Measurements from ENCODE around the gene HM13.
"Not testable (repeated sequence)": the region's sequence is repeated elsewhere in the genome, so short reads cannot be mapped to it uniquely, and the experiment has no call there.

The HM13 gene

GRCh38 chr20:31572042-31572700 is 57.9 kb downstream of the HM13 start:
- TF ChIP-seq CTCF (IDR thresholded peaks at IDR 0.05; ENCODE audit: insufficient read depth, low read depth, low read length, missing control alignments) = no peak
- no peak for DNase-seq (ENCODE audit: low read depth)
- H3K4me3 ChIP-seq (ENCODE audit: low read length) = no peak overlapping the region

- H3K4me3 ChIP-seq (ENCODE audit: low read length) = peak overlapping the region; percentile 50
- DNase-seq (ENCODE audit: low read depth) = peak; percentile 99
- no peak for TF ChIP-seq CTCF (IDR thresholded peaks at IDR 0.05; ENCODE audit: insufficient read depth, low read depth, low read length, missing control alignments)
These were observed 58.7 kb downstream of the HM13 start for GRCh38 chr20:31572701-31573554.

- no peak for TF ChIP-seq CTCF (IDR thresholded peaks at IDR 0.05; ENCODE audit: insufficient read depth, low read depth, low read length, missing control alignments)
- peak overlapping the region; percentile 50 for H3K4me3 ChIP-seq (ENCODE audit: low read length)
- DNase-seq (ENCODE audit: low read depth) = no peak
These were observed 59.5 kb downstream of the HM13 start for GRCh38 chr20:31573555-31574321.

- DNase-seq (ENCODE audit: low read depth); H3K4me3 ChIP-seq (ENCODE audit: low read length): not testable (repeated sequence)
These were observed 60.7 kb downstream of the HM13 start for GRCh38 chr20:31574986-31575385.

- DNase-seq (ENCODE audit: low read depth) = no peak
- TF ChIP-seq CTCF (IDR thresholded peaks at IDR 0.05; ENCODE audit: insufficient read depth, low read depth, low read length, missing control alignments) = no peak
- H3K4me3 ChIP-seq (ENCODE audit: low read length) = no peak overlapping the region
These were observed 62.5 kb downstream of the HM13 start for GRCh38 chr20:31576751-31577150.

GRCh38 chr20:31577194-31577593 is 63.0 kb downstream of the HM13 start:
- DNase-seq (ENCODE audit: low read depth) = no peak

More at GRCh38 chr20:31577194-31577593, 63.0 kb downstream of the HM13 start:
- TF ChIP-seq CTCF (IDR thresholded peaks at IDR 0.05; ENCODE audit: insufficient read depth, low read depth, low read length, missing control alignments) = no peak
- H3K4me3 ChIP-seq (ENCODE audit: low read length) = no peak overlapping the region

Measured in epithelial cell of esophagus (primary cell).